Heart left ventricle (tissue), 13 donors: ENCODE results near the gene SH3PXD2A.

Experiments
- CTCF ChIP-seq, 12 donors: fragments of 200-600 bp; sonication (generic) in 4 of 12; IDR thresholded peaks; one replicate each; pipeline versions ENCODE4 v1.5.0 to v1.8.0; 2018 to 2022; ENCODE audit warnings: antibody characterized with exemption in 12 of 12, mild to moderate bottlenecking in 5 of 12
- POLR2A ChIP-seq, 2 donors: fragments of 450-650 bp; IDR thresholded peaks; one replicate each; pipeline ENCODE4 v1.6.1; 2017; ENCODE audit warnings: antibody characterized with exemption in 2 of 2, mild to moderate bottlenecking in 2 of 2, moderate library complexity in 2 of 2
- donor health status: ischemic (EF 13 %, LVEDD 7.1; RV severe dilation, severe dysfunction).
- donor health status: DM: no; HTN: yes; CAD: no.
- donor health status: DM: no; HTN: no; CAD: no.
- donor health status: ischemic (EF 25% LVEDD 6.9; RV normal size, moderate dysfunction).
- donor health status: ischemic (EF 25% LVEDD 5.7; RV mildly dilated, moderate dysfunction).
- donor health status: ischemic (EF 35%, LVEDD 5.7; RV mildly dilated, moderate dysfunction).
- donor health status: nonischemic (EF 11% LVEDD 7.7; RV severe dilation, severe dysfunction).
- donor health status: DM: yes; HTN: yes; CAD: no.
- donor health status: PGD.
- donor health status: ischemic (EF 29% LVEDD 5.4; RV normal size, mild dysfunction).
- donor health status: nonischemic (EF 23%, LVEDD 6.1; RV moderate dilation, normal function).

- TF ChIP-seq CTCF (IDR thresholded peaks at IDR 0.05) (no peak), POLR2A (IDR thresholded peaks at IDR 0.05) (no peak)
Observed at GRCh38 chr10:103648636-103649532, 206.5 kb downstream of the SH3PXD2A start.
